ENCODE data around the gene AGPAT4. TPM values are rescaled to one million over a fixed set of nuclear protein-coding genes. Genes with fewer than 3 reads are reported as not detected.

The AGPAT4 gene
- total and polyA plus RNA-seq, 2 of the 4 experiments (the other 2 are of a cell fraction), result 3.6 to 3.8 TPM

GRCh38 chr6:161117308-161117707, 156.6 kb downstream of the AGPAT4 start:
- Histone ChIP-seq H4K91ac (ENCODE audit: insufficient read depth, low read depth, low read length) (no peak overlapping the region), H2AK9ac (replicated peaks; ENCODE audit: low read depth, low read length, poor library complexity) (no peak overlapping the region)
- POLR2A ChIA-PET (ENCODE audit: unreplicated experiment), result no interaction called here

More at GRCh38 chr6:161117308-161117707, 156.6 kb downstream of the AGPAT4 start:
- H3K27ac ChIP-seq (ENCODE audit: insufficient read depth, low read length), result no peak overlapping the region
- H2BK20ac ChIP-seq (ENCODE audit: low read depth, low read length), result no peak overlapping the region
- no TSS peak for BruUV-seq (replicated peaks)
- ATAC-seq (ENCODE audit: low read depth) (no peak), DNase-seq (no peak)
- no peak overlapping the region for H2BK15ac ChIP-seq (ENCODE audit: low read depth, low read length)
- H3K56ac ChIP-seq (ENCODE audit: extremely low read depth, insufficient read depth, low read length), result no peak overlapping the region
- no peak overlapping the region for H3K4me2 ChIP-seq (ENCODE audit: low read depth, low read length)
- intact Hi-C loops (cut with micrococcal nuclease) (no loop called here), in situ Hi-C loops (cut with MboI; ENCODE audit: low sequenced_read_pairs) (no loop called here), dilution Hi-C loops (cut with HindIII; ENCODE audit: low sequenced_read_pairs, unreplicated experiment) (no loop called here)
- H4K8ac ChIP-seq (ENCODE audit: low read depth in 2 of 2, low read length in 2 of 2), result no peak overlapping the region
- H2AFZ ChIP-seq (replicated peaks; ENCODE audit: low read length, poor library complexity), result no peak overlapping the region
- no peaks in the 10 kb centered on the region for H3K9me3 ChIP-seq (ENCODE audit: control insufficient read depth, insufficient read depth, low read length)
- no peak overlapping the region for H3K4ac ChIP-seq (ENCODE audit: low read depth, low read length)
- no peaks in the 10 kb centered on the region for H3K4me1 ChIP-seq (ENCODE audit: control insufficient read depth, insufficient read depth, low read length)
- no peak overlapping the region for H3K18ac ChIP-seq (ENCODE audit: low read depth, low read length)
- H4K5ac ChIP-seq (ENCODE audit: low read depth, low read length), result no peak overlapping the region
- H2BK120ac ChIP-seq (ENCODE audit: low read depth, low read length), result no peak overlapping the region
- no peak overlapping the region for H2AK5ac ChIP-seq (ENCODE audit: low read depth, low read length)
- H3K14ac ChIP-seq (replicated peaks; ENCODE audit: low read depth, low read length), result no peak overlapping the region
- no peak overlapping the region for H3K9ac ChIP-seq (ENCODE audit: low read depth, low read length)
- H4K20me1 ChIP-seq (ENCODE audit: insufficient read depth, low read length), result no peaks in the 10 kb centered on the region
- no peak overlapping the region for H3K4me3 ChIP-seq (ENCODE audit: insufficient read depth, low read depth, low read length)
- no peaks in the 10 kb centered on the region for H3K27me3 ChIP-seq (ENCODE audit: control insufficient read depth, insufficient read depth, low read length)
- H3K79me1 ChIP-seq (ENCODE audit: low read depth in 1 of 2, low read length in 2 of 2), result no peaks in the 10 kb centered on the region
- H3K23ac ChIP-seq (ENCODE audit: low read depth, low read length), result no peak overlapping the region
- TF ChIP-seq BHLHE40 (IDR thresholded peaks at IDR 0.05; ENCODE audit: low read depth, low read length), result no peak
- TF ChIP-seq FOS (IDR thresholded peaks at IDR 0.05; ENCODE audit: low read depth, low read length), result no peak
- no peak for TF ChIP-seq RAD21 (IDR thresholded peaks at IDR 0.05; ENCODE audit: low read length)
- TF ChIP-seq ELK1 (IDR thresholded peaks at IDR 0.05; ENCODE audit: borderline replicate concordance, low read depth, low read length), result no peak
- TF ChIP-seq SMC3 (IDR thresholded peaks at IDR 0.05; ENCODE audit: low read depth, low read length), result no peak
- TF ChIP-seq CTCF (conservative IDR thresholded peaks at IDR 0.05; ENCODE audit: low read depth, low read length), result no peak
- TF ChIP-seq RCOR1 (IDR thresholded peaks at IDR 0.05; ENCODE audit: insufficient replicate concordance, low read length), result no peak
- no peak for TF ChIP-seq MAFK (IDR thresholded peaks at IDR 0.05; ENCODE audit: low read depth, low read length)
- H3K36me3 ChIP-seq (ENCODE audit: control insufficient read depth, insufficient read depth, low read length), result peaks cover 23% of the 10 kb centered on the region
- WGBS, 2 experiments (ENCODE audit: extremely low coverage in 2 of 2, insufficient read length in 1 of 2), result no CpG with 5 or more reads among the region's 7 CpGs
- H3K9me1 ChIP-seq (ENCODE audit: insufficient read depth, low read length), result no peaks in the 10 kb centered on the region
- CTCF ChIA-PET, result interaction anchor here (0.6 kb wide), 1 partner anchor 11 kb away, joined by 3 read pairs; no protein-coding TSS in a partner anchor
- H2BK5ac ChIP-seq (ENCODE audit: low read depth, low read length, poor library complexity, severe bottlenecking), result no peak overlapping the region
